Stromal cell of bone marrow (primary cell): ENCODE results near the gene WFDC9.
"Not testable (repeated sequence)": the region's sequence is repeated elsewhere in the genome, so short reads cannot be mapped to it uniquely, and the experiment has no call there.

Experiments
- DNase-seq: peaks from one replicate; pipeline ENCODE4 v3.0.0-alpha.2; 2012; ENCODE audit warnings: low read depth

The WFDC9 gene

GRCh38 chr20:45592574-45593189 is 38.4 kb downstream of the WFDC9 start:
- peak; percentile 13 for DNase-seq

- no peak for DNase-seq
Observed at GRCh38 chr20:45589725-45590124, 41.4 kb downstream of the WFDC9 start.

GRCh38 chr20:45588800-45589199 is 42.3 kb downstream of the WFDC9 start:
- DNase-seq = no peak

- DNase-seq = peak; percentile 43
Observed at GRCh38 chr20:45585986-45586385, 45.1 kb downstream of the WFDC9 start.

GRCh38 chr20:45584294-45584693 is 46.8 kb downstream of the WFDC9 start:
- not testable (repeated sequence) for DNase-seq

GRCh38 chr20:45583502-45583901 is 47.6 kb downstream of the WFDC9 start:
- no peak for DNase-seq

GRCh38 chr20:45581702-45582101 is 49.4 kb downstream of the WFDC9 start:
- DNase-seq = peak; percentile 12

GRCh38 chr20:45579184-45579583 is 51.9 kb downstream of the WFDC9 start, which contains the start of gene WFDC8:
WFDC8 (minus strand) TSS chr20:45579284; CDS start chr20:45579247, 37 bp downstream.
- no peak for DNase-seq

GRCh38 chr20:45578231-45578630 is 52.9 kb downstream of the WFDC9 start:
- DNase-seq = no peak

GRCh38 chr20:45576995-45577394 is 54.1 kb downstream of the WFDC9 start:
- peak; percentile 6 for DNase-seq

GRCh38 chr20:45575931-45576330 is 55.2 kb downstream of the WFDC9 start:
- DNase-seq = no peak

- DNase-seq = not testable (repeated sequence)
Observed at GRCh38 chr20:45569650-45570049, 61.4 kb downstream of the WFDC9 start.

- DNase-seq = no peak
Observed at GRCh38 chr20:45564760-45565276, 66.3 kb downstream of the WFDC9 start.
